NT2/D1 (cell line): ENCODE measurements around the gene MIX23.

Experiments used
- DNase-seq: peaks from one replicate; pipeline ENCODE4 v3.0.0-alpha.2; 2011; ENCODE audit warnings: low read depth, low spot score
- H3K27me3 ChIP-seq: 2 replicates; pipeline ENCODE4 v1.6.0; 2011; ENCODE audit warnings: mild to moderate bottlenecking; ENCODE audit not compliant: insufficient read length, insufficient read depth
- H3K36me3 ChIP-seq: 2 replicates; pipeline ENCODE4 v1.6.1; 2011; ENCODE audit warnings: mild to moderate bottlenecking, low read length, mixed read lengths; ENCODE audit not compliant: insufficient read depth, insufficient read length
- H3K4me1 ChIP-seq: 2 replicates; pipeline ENCODE4 v1.5.1; 2011; ENCODE audit not compliant: insufficient read depth, insufficient read length
- H3K4me3 ChIP-seq: 2 replicates; pipeline ENCODE4 v1.5.1; 2011; ENCODE audit warnings: low read depth; ENCODE audit not compliant: insufficient read length
- H3K9ac ChIP-seq: 2 replicates; pipeline ENCODE4 v1.6.0; 2011; ENCODE audit warnings: low read depth; ENCODE audit not compliant: insufficient read length
- H3K9me3 ChIP-seq: 2 replicates; pipeline ENCODE4 v1.5.1; 2011; ENCODE audit warnings: mild to moderate bottlenecking, low read length; ENCODE audit not compliant: insufficient read depth
- SUZ12 ChIP-seq: IDR thresholded peaks from 2 replicates; pipeline ENCODE4 v1.6.1; 2011; ENCODE audit not compliant: insufficient read length, insufficient read depth; ENCODE audit errors: extremely low read depth
- YY1 ChIP-seq: IDR thresholded peaks from 2 replicates; pipeline ENCODE4 v1.6.1; 2011; ENCODE audit not compliant: insufficient read length, insufficient read depth
- ZNF274 ChIP-seq: IDR thresholded peaks from 2 replicates; pipeline ENCODE4 v1.6.1; 2011; ENCODE audit warnings: mild to moderate bottlenecking, low read depth, low read length

MIX23 gene

DNA sequence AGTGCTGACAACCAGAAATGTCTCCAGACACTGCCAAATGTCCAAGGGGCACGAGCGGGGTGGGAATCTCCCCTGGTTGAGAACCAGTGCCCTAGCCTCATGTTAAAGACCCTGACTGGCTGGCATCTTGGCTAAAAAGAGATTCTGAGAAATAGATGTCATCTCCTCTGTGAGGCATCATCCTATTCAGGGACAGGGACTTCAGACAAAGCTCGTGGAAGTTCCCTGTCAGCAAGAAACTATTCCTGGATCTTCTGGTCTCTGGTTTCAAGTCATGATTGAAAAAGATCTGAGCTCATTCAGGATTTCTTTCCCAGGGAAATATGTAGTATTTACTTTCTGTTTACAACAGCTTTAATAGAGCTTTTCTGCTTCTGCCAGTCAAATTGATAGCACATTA, 22.0 kb upstream of the MIX23 start:
- no peak overlapping the region for H3K4me3 ChIP-seq
- TF ChIP-seq SUZ12 = no peak
- no peak for TF ChIP-seq YY1
- no peak for TF ChIP-seq ZNF274
- no peak overlapping the region for H3K9ac ChIP-seq
- no peak for DNase-seq
- no peaks in the 10 kb centered on the region for H3K4me1 ChIP-seq
- H3K27me3 ChIP-seq = no peaks in the 10 kb centered on the region
- no peaks in the 10 kb centered on the region for H3K9me3 ChIP-seq
- H3K36me3 ChIP-seq = peaks cover 32% of the 10 kb centered on the region

- no peaks in the 10 kb centered on the region for H3K4me1 ChIP-seq
- peaks cover 23% of the 10 kb centered on the region for H3K36me3 ChIP-seq
- TF ChIP-seq YY1 (no peak), ZNF274 (no peak), SUZ12 (no peak)
- H3K27me3 ChIP-seq = no peaks in the 10 kb centered on the region
- H3K9ac ChIP-seq = no peak overlapping the region
- no peaks in the 10 kb centered on the region for H3K9me3 ChIP-seq
- no peak overlapping the region for H3K4me3 ChIP-seq
- no peak for DNase-seq
Observed at GRCh38 chr3:122403489-122403888, 20.5 kb upstream of the MIX23 start.

DNA sequence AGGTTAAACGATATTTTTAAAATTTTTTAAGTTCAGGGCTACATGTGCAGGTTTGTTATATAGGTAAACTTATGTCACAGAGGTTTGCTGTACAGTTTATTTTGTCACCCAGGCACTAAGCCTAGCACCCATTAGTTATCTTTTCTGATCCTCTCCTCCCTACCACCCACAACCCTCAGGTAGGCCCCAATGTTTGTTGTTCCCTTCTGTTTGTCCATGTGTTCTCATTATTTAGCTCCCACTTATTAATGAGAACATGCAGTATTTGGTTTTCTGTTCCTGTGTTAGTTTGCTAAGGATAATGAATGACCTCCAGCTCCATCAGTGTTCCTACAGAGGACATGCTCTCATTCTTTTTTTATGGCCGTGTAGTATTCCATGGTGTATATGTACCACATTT, 15.9 kb upstream of the MIX23 start:
- no peak for TF ChIP-seq YY1
- TF ChIP-seq SUZ12 = no peak
- TF ChIP-seq ZNF274 = no peak
- no peak overlapping the region for H3K4me3 ChIP-seq

DNA sequence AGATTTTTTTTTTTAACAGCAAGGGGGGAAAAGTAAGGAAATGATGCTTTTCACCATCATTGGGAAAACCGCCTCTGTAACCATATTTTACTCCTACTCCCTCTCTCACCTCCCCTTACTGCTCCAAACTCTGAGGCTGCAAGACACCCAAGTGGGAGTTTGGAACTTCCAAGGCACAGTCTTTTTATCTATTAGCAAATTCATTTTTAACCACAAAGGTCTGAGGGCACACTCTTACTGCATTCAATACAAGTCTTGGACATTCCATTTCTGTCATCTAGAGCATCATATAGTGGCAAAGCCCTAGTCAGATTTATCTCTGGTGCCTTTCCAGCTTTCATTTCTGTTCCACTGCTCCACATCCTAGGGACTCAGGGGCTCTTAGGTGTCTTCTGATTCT, 14.2 kb upstream of the MIX23 start:
- Histone ChIP-seq H3K4me3 (no peak overlapping the region), H3K36me3 (no peaks in the 10 kb centered on the region), H3K4me1 (no peaks in the 10 kb centered on the region), H3K9ac (no peak overlapping the region), H3K27me3 (no peaks in the 10 kb centered on the region), H3K9me3 (no peaks in the 10 kb centered on the region)
- no peak for TF ChIP-seq YY1
- TF ChIP-seq ZNF274 = no peak
- no peak for TF ChIP-seq SUZ12
- DNase-seq = no peak

More for the DNA sequence above, 15.9 kb upstream of the MIX23 start:
- H3K9me3 ChIP-seq = no peaks in the 10 kb centered on the region
- H3K36me3 ChIP-seq = peaks cover 5% of the 10 kb centered on the region
- no peaks in the 10 kb centered on the region for H3K27me3 ChIP-seq
- no peak overlapping the region for H3K9ac ChIP-seq
- no peaks in the 10 kb centered on the region for H3K4me1 ChIP-seq
- DNase-seq = no peak

GRCh38 chr3:122396511-122396910, 13.5 kb upstream of the MIX23 start:
- no peak for DNase-seq
- no peaks in the 10 kb centered on the region for H3K36me3 ChIP-seq

DNA sequence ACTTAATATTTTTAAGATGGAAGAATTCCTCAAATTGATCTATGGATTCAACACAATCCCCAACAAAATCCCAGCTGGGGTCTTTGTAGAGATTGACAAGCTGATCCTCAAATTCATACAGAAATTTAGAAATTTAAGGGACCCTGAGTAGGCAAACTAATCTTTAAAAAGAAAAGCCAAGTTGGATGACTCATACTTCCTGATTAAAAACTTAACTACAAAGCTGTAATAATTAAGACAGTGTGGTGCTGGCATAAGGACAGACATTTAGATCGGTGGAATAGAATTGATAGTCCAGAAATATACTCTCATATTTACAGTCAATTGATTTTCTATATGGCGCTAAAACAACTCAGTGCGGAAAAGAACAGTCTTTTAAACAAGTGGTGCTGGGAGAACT, 12.6 kb upstream of the MIX23 start:
- DNase-seq = no peak
- H3K9ac ChIP-seq = no peak overlapping the region
- TF ChIP-seq SUZ12 = no peak
- TF ChIP-seq ZNF274 = no peak
- TF ChIP-seq YY1 = no peak
- no peaks in the 10 kb centered on the region for H3K4me1 ChIP-seq
- no peaks in the 10 kb centered on the region for H3K27me3 ChIP-seq
- no peak overlapping the region for H3K4me3 ChIP-seq
- H3K9me3 ChIP-seq = no peaks in the 10 kb centered on the region
- no peaks in the 10 kb centered on the region for H3K36me3 ChIP-seq

More at GRCh38 chr3:122396511-122396910, 13.5 kb upstream of the MIX23 start:
- H3K9me3 ChIP-seq = no peaks in the 10 kb centered on the region
- no peak overlapping the region for H3K9ac ChIP-seq
- H3K27me3 ChIP-seq = no peaks in the 10 kb centered on the region
- no peaks in the 10 kb centered on the region for H3K4me1 ChIP-seq
- no peak for TF ChIP-seq SUZ12
- TF ChIP-seq ZNF274 = no peak
- TF ChIP-seq YY1 = no peak
- no peak overlapping the region for H3K4me3 ChIP-seq

DNA sequence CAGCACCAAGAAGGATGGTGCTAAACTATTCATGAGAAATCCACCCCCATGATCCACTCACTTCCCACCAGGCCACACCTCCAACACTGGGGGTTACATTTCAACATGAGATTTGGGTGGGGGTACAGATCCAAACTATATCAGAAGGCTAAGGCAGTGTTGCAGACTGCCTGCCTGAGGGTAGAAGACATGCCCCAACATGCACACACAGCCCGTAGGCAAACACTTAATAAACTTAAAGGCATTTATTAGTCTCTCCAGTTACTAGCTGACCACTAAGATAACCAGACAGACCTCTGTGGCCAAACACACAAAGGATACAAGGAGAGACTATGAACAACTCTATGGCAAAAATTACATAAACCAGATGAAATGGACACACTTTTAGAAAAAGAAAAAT, 11.1 kb upstream of the MIX23 start:
- H3K36me3 ChIP-seq = no peaks in the 10 kb centered on the region
- no peak overlapping the region for H3K4me3 ChIP-seq
- no peaks in the 10 kb centered on the region for H3K9me3 ChIP-seq
- no peak for TF ChIP-seq SUZ12
- TF ChIP-seq YY1 = no peak
- TF ChIP-seq ZNF274 = no peak
- no peaks in the 10 kb centered on the region for H3K4me1 ChIP-seq
- no peak for DNase-seq
- no peaks in the 10 kb centered on the region for H3K27me3 ChIP-seq
- no peak overlapping the region for H3K9ac ChIP-seq
